Sigmoid colon (tissue), 7 donors: ENCODE measurements around the gene F8. TPM values are rescaled to one million over a fixed set of nuclear protein-coding genes. Genes with fewer than 3 reads are reported as not detected.

Experiments
- DNase-seq: peaks from one replicate; pipeline ENCODE4 v3.0.0-alpha.2; 2019
- H3K27ac ChIP-seq, 4 donors: fragments of 200-600 bp; sonication (generic); one replicate each; pipeline ENCODE4 v1.5.1; 2016 to 2019; ENCODE audit warnings: mild to moderate bottlenecking in 1 of 4
- H3K27me3 ChIP-seq, 3 donors: fragments of 200-600 bp; sonication (generic); one replicate each; pipeline ENCODE4 v1.5.1; 2019; ENCODE audit warnings: mild to moderate bottlenecking in 1 of 3
- H3K36me3 ChIP-seq, 4 donors: fragments of 200-600 bp; sonication (generic); one replicate each; pipeline ENCODE4 v1.5.1; 2016 to 2019
- H3K4me1 ChIP-seq, 4 donors: fragments of 200-600 bp; sonication (generic); one replicate each; pipeline ENCODE4 v1.5.1; 2017 to 2019
- H3K4me3 ChIP-seq, 4 donors: fragments of 200-600 bp; sonication (generic); one replicate each; pipeline ENCODE4 v1.5.1; 2017 to 2019; ENCODE audit warnings: mild to moderate bottlenecking in 2 of 4, moderate library complexity in 1 of 4
- H3K9me3 ChIP-seq, 4 donors: fragments of 200-600 bp in 3 of 4; sonication (generic) in 3 of 4; one replicate each; pipeline versions ENCODE4 v1.5.1 to v1.6.1; 2013 to 2019
- EP300 ChIP-seq, 4 donors: sonication (generic); formaldehyde crosslinking; IDR thresholded peaks; one replicate each; pipeline ENCODE4 v1.6.1; 2017; ENCODE audit warnings: antibody characterized with exemption in 4 of 4
- POLR2A ChIP-seq, 2 donors: fragments of 450-650 bp; IDR thresholded peaks; one replicate each; pipeline ENCODE4 v1.6.1; 2016; ENCODE audit warnings: antibody characterized with exemption in 2 of 2, mild to moderate bottlenecking in 2 of 2, moderate library complexity in 2 of 2
- POLR2AphosphoS5 ChIP-seq, 4 donors: sonication (generic); formaldehyde crosslinking; IDR thresholded peaks; one replicate each; pipeline ENCODE4 v1.6.1; 2017; ENCODE audit warnings: antibody characterized with exemption in 4 of 4
- WGBS, 2 donors: extraction: QIAGEN DNeasy Blood & Tissue Kit; methylation state at CpG; one replicate each; pipeline ENCODE4 v1.1.7; 2013; 5-methylcytosine and 5-hydroxymethylcytosine counted together
- intact Hi-C: fragments of 100-400 bp; cut with DNase I; formaldehyde crosslinking; loops from one replicate; pipeline ENCODE4 v1.15.1; 2023
- polyA plus RNA-seq, 3 donors: library from polyadenylated mRNA; stranded (reverse); fragments of 200-250 nt; gene quantifications; one replicate each; pipeline ENCODE4 v1.2.3, GENCODE V29; 2013
- total RNA-seq, 4 donors: library from RNA; depleted of rRNA; stranded (reverse); fragments of >200 nt; gene quantifications; one replicate each; pipeline ENCODE4 v1.1.0, GENCODE V29; 2016
- TF ChIP-seq, protein P1 (sequence below), 4 experiments: fragments of 450-650 bp in 3 of 4; fragments of 200-600 bp in 1 of 4; IDR thresholded peaks; one replicate each; pipeline ENCODE4 v1.5.1; 2016 to 2019; ENCODE audit warnings: antibody characterized with exemption in 4 of 4, mild to moderate bottlenecking in 3 of 4, moderate library complexity in 2 of 4
- donor health status: healthy with polysubstance abuse.
- donor health status: Bipolar disorder and iron deficiency.
- donor health status: healthy.

The F8 gene
- total and polyA plus RNA-seq, 7 donors, result 2.4 to 20.2 (median 10.0) TPM

DNA sequence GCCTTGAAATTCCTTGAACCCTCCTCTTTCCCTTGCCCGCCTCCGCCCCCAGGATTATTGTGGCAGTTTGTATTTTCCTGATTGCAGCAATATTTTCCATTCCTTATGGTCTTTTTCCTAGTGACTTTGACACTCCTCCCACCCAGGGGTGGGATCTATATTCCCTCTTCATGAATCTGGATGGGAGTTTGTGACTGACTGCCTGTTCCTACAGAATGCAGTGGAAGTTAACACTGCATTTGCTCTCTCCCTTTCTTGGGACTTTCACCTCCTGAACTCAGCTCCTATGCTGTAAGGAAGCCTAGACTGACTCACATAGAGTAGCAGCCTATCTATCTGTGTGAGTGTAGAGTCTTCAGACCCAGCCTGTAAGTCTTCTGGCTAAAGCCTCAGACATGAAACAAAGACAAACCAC, 6.4 kb upstream of the F8 start:
- peak overlapping the region; percentile 90 to 96 (median 94) for H3K27ac ChIP-seq
- 27 to 77% methylated on average over 2 of the region's 2 CpGs for WGBS, 2 donors
- H3K4me1 ChIP-seq, result peaks cover 0 to 14% (median 9%) of the 10 kb centered on the region in 4 donors
- peaks cover 0 to 4% (median 0%) of the 10 kb centered on the region in 4 donors for H3K36me3 ChIP-seq
- intact Hi-C loops, result no loop called here
- H3K27me3 ChIP-seq, result no peaks in the 10 kb centered on the region
- H3K9me3 ChIP-seq, result no peaks in the 10 kb centered on the region
- no peak for DNase-seq
- TF ChIP-seq POLR2A (IDR thresholded peaks at IDR 0.05) (no peak), POLR2AphosphoS5 (IDR thresholded peaks at IDR 0.05) (no peak), EP300 (IDR thresholded peaks at IDR 0.05) (no peak)
- TF ChIP-seq, protein P1, sequence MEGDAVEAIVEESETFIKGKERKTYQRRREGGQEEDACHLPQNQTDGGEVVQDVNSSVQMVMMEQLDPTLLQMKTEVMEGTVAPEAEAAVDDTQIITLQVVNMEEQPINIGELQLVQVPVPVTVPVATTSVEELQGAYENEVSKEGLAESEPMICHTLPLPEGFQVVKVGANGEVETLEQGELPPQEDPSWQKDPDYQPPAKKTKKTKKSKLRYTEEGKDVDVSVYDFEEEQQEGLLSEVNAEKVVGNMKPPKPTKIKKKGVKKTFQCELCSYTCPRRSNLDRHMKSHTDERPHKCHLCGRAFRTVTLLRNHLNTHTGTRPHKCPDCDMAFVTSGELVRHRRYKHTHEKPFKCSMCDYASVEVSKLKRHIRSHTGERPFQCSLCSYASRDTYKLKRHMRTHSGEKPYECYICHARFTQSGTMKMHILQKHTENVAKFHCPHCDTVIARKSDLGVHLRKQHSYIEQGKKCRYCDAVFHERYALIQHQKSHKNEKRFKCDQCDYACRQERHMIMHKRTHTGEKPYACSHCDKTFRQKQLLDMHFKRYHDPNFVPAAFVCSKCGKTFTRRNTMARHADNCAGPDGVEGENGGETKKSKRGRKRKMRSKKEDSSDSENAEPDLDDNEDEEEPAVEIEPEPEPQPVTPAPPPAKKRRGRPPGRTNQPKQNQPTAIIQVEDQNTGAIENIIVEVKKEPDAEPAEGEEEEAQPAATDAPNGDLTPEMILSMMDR (IDR thresholded peaks at IDR 0.05), result no peak
- H3K4me3 ChIP-seq, result no peak overlapping the region

- Histone ChIP-seq H3K4me1 (peaks cover 0 to 14% (median 9%) of the 10 kb centered on the region in 4 donors), H3K27ac (peak overlapping the region; percentile 90 to 96 (median 94)), H3K27me3 (no peaks in the 10 kb centered on the region), H3K9me3 (no peaks in the 10 kb centered on the region), H3K36me3 (no peaks in the 10 kb centered on the region), H3K4me3 (peak overlapping the region in 3 of 4 donors; percentile 61 to 65 (median 62))
- no peak for DNase-seq
- intact Hi-C loops, result no loop called here
- TF ChIP-seq, protein P1 (IDR thresholded peaks at IDR 0.05), result no peak
- TF ChIP-seq POLR2AphosphoS5 (IDR thresholded peaks at IDR 0.05), result no peak
- TF ChIP-seq POLR2A (IDR thresholded peaks at IDR 0.05), result no peak
- no peak for TF ChIP-seq EP300 (IDR thresholded peaks at IDR 0.05)
- WGBS, 2 donors, result 4 to 24% methylated on average over 3 of the region's 3 CpGs
Measured at GRCh38 chrX:155028129-155028528, 5.6 kb upstream of the F8 start.

DNA sequence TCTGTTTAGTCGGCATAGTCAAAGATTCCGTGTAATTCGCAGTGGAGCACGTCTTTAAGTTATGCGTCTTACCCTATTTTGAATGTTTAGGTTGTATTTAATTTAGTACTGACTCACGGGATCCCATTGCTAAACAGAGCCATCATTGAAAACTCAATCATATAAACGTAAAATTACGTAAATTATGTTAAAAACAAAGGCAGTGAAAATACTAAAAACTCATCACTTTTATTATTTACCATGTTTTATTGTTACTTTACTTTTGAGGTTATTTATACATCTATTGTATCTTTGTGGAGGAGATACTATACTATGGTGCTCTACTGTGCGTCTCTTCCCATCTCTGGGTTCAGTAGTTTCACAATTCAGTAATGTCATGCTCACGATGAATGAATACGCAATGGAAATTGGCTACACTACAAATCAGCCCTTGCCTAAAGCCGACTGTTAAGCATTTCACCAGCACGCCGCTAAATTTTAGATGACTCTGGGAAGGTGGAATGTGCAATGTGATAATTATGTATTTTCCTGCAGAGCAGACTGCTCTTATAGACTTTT, 5.1 kb upstream of the F8 start:
- TF ChIP-seq POLR2A (IDR thresholded peaks at IDR 0.05) (peak in 1 of 2 donors; percentile 58), POLR2AphosphoS5 (IDR thresholded peaks at IDR 0.05) (peak; percentile 76 to 94 (median 83)), EP300 (IDR thresholded peaks at IDR 0.05) (peak; percentile 7 to 72 (median 60))
- TF ChIP-seq, protein P1 (IDR thresholded peaks at IDR 0.05), result no peak
- Histone ChIP-seq H3K36me3 (no peaks in the 10 kb centered on the region), H3K27me3 (no peaks in the 10 kb centered on the region), H3K4me1 (peaks cover 0 to 14% (median 9%) of the 10 kb centered on the region in 4 donors), H3K4me3 (peak overlapping the region; percentile 46 to 65 (median 62)), H3K27ac (peak overlapping the region; percentile 90 to 96 (median 94)), H3K9me3 (no peaks in the 10 kb centered on the region)
- DNase-seq, result peak; percentile 67
- intact Hi-C loops, result loop anchor here (2.0 kb wide), 2 partner anchors 29 to 43 kb away; partner anchors contain the start of genes BRCC3, CMC4 and MTCP1
- 1% methylated on average over 14 of the region's 14 CpGs for WGBS, 2 donors

- TF ChIP-seq POLR2AphosphoS5 (IDR thresholded peaks at IDR 0.05), result peak; percentile 44 to 83 (median 74)
- TF ChIP-seq, protein P1 (IDR thresholded peaks at IDR 0.05), result no peak
- peak; percentile 29 to 36 for TF ChIP-seq POLR2A (IDR thresholded peaks at IDR 0.05)
- peak; percentile 35 to 85 (median 74) for TF ChIP-seq EP300 (IDR thresholded peaks at IDR 0.05)
- no peaks in the 10 kb centered on the region for H3K27me3 ChIP-seq
- WGBS, 2 donors, result 0 to 1% methylated on average over 82 of the region's 82 CpGs
- H3K9me3 ChIP-seq, result no peaks in the 10 kb centered on the region
- H3K4me3 ChIP-seq, result peak within 1 kb of the TSS; percentile 46 to 65 (median 62)
- H3K4me1 ChIP-seq, result peaks cover 0 to 14% (median 9%) of the 10 kb centered on the region in 4 donors
- no peaks in the 10 kb centered on the region for H3K36me3 ChIP-seq
- peak within 1 kb of the TSS; percentile 90 to 96 (median 94) for H3K27ac ChIP-seq
- peak; percentile 97 for DNase-seq
- intact Hi-C loops, result loop anchor here (2.0 kb wide), 2 partner anchors 30 to 44 kb away; partner anchors contain the start of genes BRCC3, CMC4 and MTCP1
Measured at GRCh38 chrX:155026727-155027508, 4.4 kb upstream of the F8 start, which contains the start of gene FUNDC2. TSS of gene FUNDC2 (plus strand) at chrX:155026844. CDS start at chrX:155026939, 95 bp downstream.
